GM12878 (cell line): ENCODE data around the gene SLC12A9. TPM values are rescaled to one million over a fixed set of nuclear protein-coding genes. Genes with fewer than 3 reads are reported as not detected.
"Not testable (repeated sequence)": the region's sequence is repeated elsewhere in the genome, so short reads cannot be mapped to it uniquely, and the experiment has no call there.

Source experiments
- ATAC-seq: fragments of 200-7000 bp; cut with Tn5 transposase; 3 replicates; pipeline ENCODE4 v1.9.1; 2020; ENCODE audit warnings: mild to moderate bottlenecking, moderate library complexity
- BruUV-seq: library from RNA; stranded (reverse); fragments of 400-500 nt; replicated peaks from 2 replicates; lab custom pipeline; 2021; lab: Mats Ljungman, UMichigan
- CTCF ChIA-PET: fragments of 300-600 bp; sonication (Branson Sonifier 250); formaldehyde crosslinking; extraction: SDS; loops from one replicate; lab custom pipeline; 2021; ENCODE audit warnings: inconsistent platforms; lab: Yijun Ruan, JAX
- POLR2A ChIA-PET: fragments of 350-600 bp; formaldehyde crosslinking; extraction: SDS; loops from one replicate; lab custom pipeline; 2021; ENCODE audit warnings: inconsistent platforms; lab: Charles Lee
- RAD21 ChIA-PET: fragments of 300-600 bp; sonication (Branson Sonifier 250); formaldehyde crosslinking; loops from one replicate; lab custom pipeline; 2023; ENCODE audit warnings: antibody characterized with exemption; ENCODE audit not compliant: unreplicated experiment; lab: Charles Lee
- SMC1A ChIA-PET: fragments of 300-600 bp; sonication (Branson Sonifier 250); formaldehyde crosslinking; loops from one replicate; lab custom pipeline; 2023; ENCODE audit not compliant: unreplicated experiment, uncharacterized antibody; lab: Charles Lee
- DNase-seq: peaks from one replicate; pipeline ENCODE4 v3.0.0-alpha.2; 2011; ENCODE audit warnings: low read depth, low spot score
- FAIRE-seq: peaks from 3 replicates; lab custom pipeline; 2011; peaks lifted over from hg19 to GRCh38; lab: Jason Lieb, UNC
- H2AFZ ChIP-seq: 2 replicates; pipeline ENCODE4 v1.6.0; 2011; ENCODE audit warnings: low read depth, low read length, control low read depth; ENCODE audit not compliant: control insufficient read depth
- H3K27ac ChIP-seq: 2 replicates; pipeline ENCODE4 v1.5.1; 2011; ENCODE audit warnings: control low read depth; ENCODE audit not compliant: control insufficient read depth, insufficient read depth
- H3K27me3 ChIP-seq, 2 experiments: replicated peaks in 1 of 2; 2 replicates each; pipeline versions ENCODE4 v1.6.0 to v1.6.1; 2011; ENCODE audit warnings: low read length in 1 of 2; ENCODE audit not compliant: control insufficient read depth in 2 of 2, insufficient read depth in 2 of 2
- H3K36me3 ChIP-seq, 2 experiments: 2 replicates each; pipeline ENCODE4 v1.5.1; 2011; ENCODE audit warnings: low read length in 1 of 2; ENCODE audit not compliant: control insufficient read depth in 2 of 2, insufficient read depth in 2 of 2
- H3K4me1 ChIP-seq: 2 replicates; pipeline ENCODE4 v1.6.1; 2011; ENCODE audit warnings: mild to moderate bottlenecking, low read length, moderate library complexity, mixed read lengths; ENCODE audit not compliant: control insufficient read depth, insufficient read depth
- H3K4me2 ChIP-seq: 2 replicates; pipeline ENCODE4 v1.6.0; 2011; ENCODE audit warnings: control low read depth; ENCODE audit not compliant: control insufficient read depth, insufficient read depth
- H3K4me3 ChIP-seq: fragments of 200-600 bp; sonication (generic); 2 replicates; pipeline ENCODE4 v1.5.1; 2016
- H3K79me2 ChIP-seq: 2 replicates; pipeline ENCODE4 v1.6.0; 2011; ENCODE audit warnings: low read length; ENCODE audit not compliant: control insufficient read depth, insufficient read depth
- H3K9ac ChIP-seq: 2 replicates; pipeline ENCODE4 v1.8.0; 2011; ENCODE audit warnings: low read length, control low read depth, mixed read lengths; ENCODE audit not compliant: control insufficient read depth, insufficient read depth
- H3K9me3 ChIP-seq: replicated peaks from 3 replicates; pipeline ENCODE4 v1.5.1; 2011; ENCODE audit warnings: mild to moderate bottlenecking, low read length; ENCODE audit not compliant: control insufficient read depth, insufficient read depth
- H4K20me1 ChIP-seq: 2 replicates; pipeline ENCODE4 v1.6.0; 2011; ENCODE audit not compliant: control insufficient read depth, insufficient read depth
- ETV6 ChIP-seq, 2 experiments: fragments of 450-650 bp in 1 of 2; IDR thresholded peaks in 1 of 2; conservative IDR thresholded peaks in 1 of 2; 2 replicates each; pipeline ENCODE4 v1.6.1; 2014; ENCODE audit warnings: antibody characterized with exemption in 1 of 2, borderline replicate concordance in 1 of 2, low read depth in 1 of 2, mild to moderate bottlenecking in 1 of 2, moderate library complexity in 1 of 2
- NBN ChIP-seq: fragments of 450-650 bp; IDR thresholded peaks from 2 replicates; pipeline ENCODE4 v1.6.1; 2016
- NR2C2 ChIP-seq: IDR thresholded peaks from 2 replicates; pipeline ENCODE4 v1.6.1; 2011; ENCODE audit warnings: borderline replicate concordance, low read depth; ENCODE audit not compliant: control insufficient read depth, insufficient read length
- POLR2A ChIP-seq: IDR thresholded peaks from 2 replicates; pipeline ENCODE4 v1.6.1; 2011; ENCODE audit warnings: low read depth, mild to moderate bottlenecking, low read length
- RUNX3 ChIP-seq: IDR thresholded peaks from 2 replicates; pipeline ENCODE4 v1.6.1; 2012; ENCODE audit warnings: low read length, inconsistent platforms
- SREBF1 ChIP-seq: IDR thresholded peaks from 2 replicates; pipeline ENCODE4 v1.6.1; 2012; ENCODE audit warnings: mild to moderate bottlenecking, low read length
- SREBF2 ChIP-seq: IDR thresholded peaks from 2 replicates; pipeline ENCODE4 v1.6.1; 2012; ENCODE audit warnings: mild to moderate bottlenecking, low read length
- TARDBP ChIP-seq: IDR thresholded peaks from 2 replicates; pipeline ENCODE4 v1.6.1; 2016; ENCODE audit warnings: borderline replicate concordance
- ZNF274 ChIP-seq: IDR thresholded peaks from one replicate; pipeline ENCODE4 v1.8.0; 2011; ENCODE audit not compliant: insufficient read length, insufficient read depth
- WGBS: methylation state at CpG from one replicate; pipeline ENCODE4 v1.1.6; 2016; ENCODE audit warnings: low lambda C conversion rate; ENCODE audit not compliant: insufficient replicate concordance, insufficient coverage; ENCODE audit errors: missing lambda C conversion rate; 5-methylcytosine and 5-hydroxymethylcytosine counted together
- in situ Hi-C: fragments of 300-500 bp; cut with MboI; formaldehyde crosslinking; loops from 9 replicates; pipeline ENCODE4 v1.14.3; 2018; ENCODE audit warnings: mixed read lengths
- intact Hi-C: fragments of 100-400 bp; cut with micrococcal nuclease; formaldehyde crosslinking; loops from one replicate; pipeline ENCODE4 v1.14.2; 2022; ENCODE audit not compliant: unreplicated experiment
- polyA plus RNA-seq, 11 experiments: library from polyadenylated mRNA; depleted of rRNA in 4 of 11; unstranded in 6 of 11; stranded (reverse) in 5 of 11; fragments of >200 nt; fragmentation: Nextera tagmentation in 4 of 11; fragmentation: Illumina TruSeq in 1 of 11; extraction: Ambion mirVana in 4 of 11; extraction: Trizol in 1 of 11; gene quantifications; 1 replicate in 1 of 11; 2 replicates in 10 of 11; pipeline versions ENCODE4 v1.2.1 to v1.2.3, GENCODE V29; 2011 to 2016; ENCODE audit warnings: inconsistent platforms in 2 of 11, missing spikeins in 2 of 11, low read depth in 1 of 11
- total RNA-seq, 4 experiments: library from RNA; depleted of rRNA in 3 of 4; stranded (reverse); fragments of >200 nt in 3 of 4; fragmentation: Illumina TruSeq in 1 of 4; extraction: Trizol in 1 of 4; gene quantifications; 2 replicates each; pipeline versions ENCODE4 v1.2.1 to v1.2.3, GENCODE V29; 2013 to 2021
- TF ChIP-seq, protein P1 (sequence below): fragments of 450-650 bp; IDR thresholded peaks from 2 replicates; pipeline ENCODE4 v1.6.1; 2017; ENCODE audit warnings: mild to moderate bottlenecking, moderate library complexity
- TF ChIP-seq, protein P2 (sequence below): fragments of 150-350 bp; IDR thresholded peaks from 2 replicates; pipeline ENCODE4 v1.6.1; 2016; ENCODE audit warnings: low read depth, low read length

SLC12A9 gene
- total and polyA plus RNA-seq, 10 of the 15 experiments (the other 5 are each of a cell fraction or from before 2014, with no cell fraction given) = 0.24 to 18.5 (median 9.4) TPM

DNA sequence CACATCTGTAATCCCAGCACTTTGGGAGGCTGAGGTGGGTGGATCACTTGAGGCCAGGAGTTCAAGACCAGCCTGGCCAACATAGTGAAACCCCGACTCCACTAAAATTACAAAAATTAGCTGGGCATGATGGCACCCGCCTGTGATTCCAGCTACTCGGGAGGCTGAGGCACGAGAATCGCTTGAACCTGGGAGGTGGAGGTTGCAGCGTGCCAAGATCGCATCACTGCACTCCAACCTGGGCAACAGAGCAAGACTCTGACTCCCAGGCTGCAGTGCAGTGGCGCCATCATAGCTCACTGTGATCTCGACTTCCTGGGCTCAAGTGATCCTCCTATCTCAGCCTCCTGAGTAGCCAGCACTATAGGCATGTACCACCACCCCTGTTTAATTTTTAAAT, 2.4 kb downstream of the SLC12A9 start:
- 87% methylated on average over 9 of the region's 9 CpGs for WGBS
- SMC1A ChIA-PET, H3K9me3 ChIP-seq, FAIRE-seq, H3K27me3 ChIP-seq, H3K27ac ChIP-seq, H4K20me1 ChIP-seq, H3K4me1 ChIP-seq, BruUV-seq, RAD21 ChIA-PET, H3K79me2 ChIP-seq, H3K36me3 ChIP-seq, intact Hi-C loops, ATAC-seq, H3K4me2 ChIP-seq, DNase-seq, H3K9ac ChIP-seq, H2AFZ ChIP-seq, H3K4me3 ChIP-seq: not testable (repeated sequence)
- in situ Hi-C loops = loop anchor here (10.0 kb wide), 2 partner anchors 150 to 380 kb away; partner anchors contain the start of genes POP7 and TSC22D4
- ChIA-PET CTCF (interaction anchor here (7.7 kb wide), 1 partner anchor 53 kb away, joined by 238 read pairs; no protein-coding TSS in a partner anchor), POLR2A (interaction anchor here (1.7 kb wide), 1 partner anchor 20 kb away, joined by 8 read pairs; the partner anchor contains the start of gene SRRT)

DNA sequence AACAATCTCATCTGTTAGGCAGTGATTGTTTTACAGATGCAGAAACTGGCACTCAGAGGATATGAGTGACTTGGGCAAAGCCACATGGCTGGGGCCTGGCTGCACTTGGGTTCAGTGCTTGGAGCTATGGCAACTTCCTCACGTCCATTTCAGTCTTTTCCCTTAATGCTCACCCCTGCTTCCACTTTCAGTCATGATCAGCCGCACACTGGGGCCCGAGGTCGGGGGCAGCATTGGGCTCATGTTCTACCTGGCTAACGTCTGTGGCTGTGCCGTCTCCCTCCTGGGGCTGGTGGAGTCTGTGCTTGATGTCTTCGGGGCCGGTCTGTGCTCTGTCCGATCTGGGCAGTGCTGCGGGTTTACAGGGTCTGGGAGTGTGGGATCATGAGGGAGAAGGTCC, 3.0 kb downstream of the SLC12A9 start:
- ChIA-PET RAD21 (no interaction called here), SMC1A (no interaction called here), CTCF (no interaction called here), POLR2A (interaction anchor here (1.0 kb wide), 1 partner anchor 20 kb away, joined by 4 read pairs; the partner anchor contains the start of gene SRRT)
- Histone ChIP-seq H3K79me2 (peaks cover 10% of the 10 kb centered on the region), H2AFZ (no peak overlapping the region), H3K36me3 (peaks cover 2 to 5% of the 10 kb centered on the region in 2 experiments; a peak in 2 of 4 replicates), H3K9ac (no peak overlapping the region), H4K20me1 (no peaks in the 10 kb centered on the region), H3K9me3 (no peaks in the 10 kb centered on the region), H3K27ac (no peak overlapping the region), H3K4me2 (no peak overlapping the region), H3K4me3 (no peak overlapping the region), H3K27me3 (no peaks in the 10 kb centered on the region), H3K4me1 (peaks cover 2% of the 10 kb centered on the region)
- no TSS peak for BruUV-seq
- 51% methylated on average over 10 of the region's 10 CpGs for WGBS
- no peak for FAIRE-seq
- ATAC-seq = no peak
- in situ Hi-C loops = loop anchor here (10.0 kb wide), 2 partner anchors 151 to 381 kb away; partner anchors contain the start of genes POP7 and TSC22D4
- no peak for DNase-seq
- intact Hi-C loops = no loop called here
- TF ChIP-seq NR2C2 = no peak
- no peak for TF ChIP-seq SREBF1
- no peak for TF ChIP-seq NBN
- TF ChIP-seq POLR2A = no peak
- TF ChIP-seq, protein P1, sequence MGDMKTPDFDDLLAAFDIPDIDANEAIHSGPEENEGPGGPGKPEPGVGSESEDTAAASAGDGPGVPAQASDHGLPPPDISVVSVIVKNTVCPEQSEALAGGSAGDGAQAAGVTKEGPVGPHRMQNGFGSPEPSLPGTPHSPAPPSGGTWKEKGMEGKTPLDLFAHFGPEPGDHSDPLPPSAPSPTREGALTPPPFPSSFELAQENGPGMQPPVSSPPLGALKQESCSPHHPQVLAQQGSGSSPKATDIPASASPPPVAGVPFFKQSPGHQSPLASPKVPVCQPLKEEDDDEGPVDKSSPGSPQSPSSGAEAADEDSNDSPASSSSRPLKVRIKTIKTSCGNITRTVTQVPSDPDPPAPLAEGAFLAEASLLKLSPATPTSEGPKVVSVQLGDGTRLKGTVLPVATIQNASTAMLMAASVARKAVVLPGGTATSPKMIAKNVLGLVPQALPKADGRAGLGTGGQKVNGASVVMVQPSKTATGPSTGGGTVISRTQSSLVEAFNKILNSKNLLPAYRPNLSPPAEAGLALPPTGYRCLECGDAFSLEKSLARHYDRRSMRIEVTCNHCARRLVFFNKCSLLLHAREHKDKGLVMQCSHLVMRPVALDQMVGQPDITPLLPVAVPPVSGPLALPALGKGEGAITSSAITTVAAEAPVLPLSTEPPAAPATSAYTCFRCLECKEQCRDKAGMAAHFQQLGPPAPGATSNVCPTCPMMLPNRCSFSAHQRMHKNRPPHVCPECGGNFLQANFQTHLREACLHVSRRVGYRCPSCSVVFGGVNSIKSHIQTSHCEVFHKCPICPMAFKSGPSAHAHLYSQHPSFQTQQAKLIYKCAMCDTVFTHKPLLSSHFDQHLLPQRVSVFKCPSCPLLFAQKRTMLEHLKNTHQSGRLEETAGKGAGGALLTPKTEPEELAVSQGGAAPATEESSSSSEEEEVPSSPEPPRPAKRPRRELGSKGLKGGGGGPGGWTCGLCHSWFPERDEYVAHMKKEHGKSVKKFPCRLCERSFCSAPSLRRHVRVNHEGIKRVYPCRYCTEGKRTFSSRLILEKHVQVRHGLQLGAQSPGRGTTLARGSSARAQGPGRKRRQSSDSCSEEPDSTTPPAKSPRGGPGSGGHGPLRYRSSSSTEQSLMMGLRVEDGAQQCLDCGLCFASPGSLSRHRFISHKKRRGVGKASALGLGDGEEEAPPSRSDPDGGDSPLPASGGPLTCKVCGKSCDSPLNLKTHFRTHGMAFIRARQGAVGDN = no peak
- TF ChIP-seq ETV6 (conservative IDR thresholded peaks at IDR 0.05 in 1 of 2, IDR thresholded peaks at IDR 0.05 in 1 of 2; ENCODE audit: borderline replicate concordance in 1 of 2, low read depth in 1 of 2) = no peak
- TF ChIP-seq RUNX3 = no peak
- TF ChIP-seq TARDBP = no peak
- TF ChIP-seq SREBF2 = no peak
- TF ChIP-seq, protein P2, sequence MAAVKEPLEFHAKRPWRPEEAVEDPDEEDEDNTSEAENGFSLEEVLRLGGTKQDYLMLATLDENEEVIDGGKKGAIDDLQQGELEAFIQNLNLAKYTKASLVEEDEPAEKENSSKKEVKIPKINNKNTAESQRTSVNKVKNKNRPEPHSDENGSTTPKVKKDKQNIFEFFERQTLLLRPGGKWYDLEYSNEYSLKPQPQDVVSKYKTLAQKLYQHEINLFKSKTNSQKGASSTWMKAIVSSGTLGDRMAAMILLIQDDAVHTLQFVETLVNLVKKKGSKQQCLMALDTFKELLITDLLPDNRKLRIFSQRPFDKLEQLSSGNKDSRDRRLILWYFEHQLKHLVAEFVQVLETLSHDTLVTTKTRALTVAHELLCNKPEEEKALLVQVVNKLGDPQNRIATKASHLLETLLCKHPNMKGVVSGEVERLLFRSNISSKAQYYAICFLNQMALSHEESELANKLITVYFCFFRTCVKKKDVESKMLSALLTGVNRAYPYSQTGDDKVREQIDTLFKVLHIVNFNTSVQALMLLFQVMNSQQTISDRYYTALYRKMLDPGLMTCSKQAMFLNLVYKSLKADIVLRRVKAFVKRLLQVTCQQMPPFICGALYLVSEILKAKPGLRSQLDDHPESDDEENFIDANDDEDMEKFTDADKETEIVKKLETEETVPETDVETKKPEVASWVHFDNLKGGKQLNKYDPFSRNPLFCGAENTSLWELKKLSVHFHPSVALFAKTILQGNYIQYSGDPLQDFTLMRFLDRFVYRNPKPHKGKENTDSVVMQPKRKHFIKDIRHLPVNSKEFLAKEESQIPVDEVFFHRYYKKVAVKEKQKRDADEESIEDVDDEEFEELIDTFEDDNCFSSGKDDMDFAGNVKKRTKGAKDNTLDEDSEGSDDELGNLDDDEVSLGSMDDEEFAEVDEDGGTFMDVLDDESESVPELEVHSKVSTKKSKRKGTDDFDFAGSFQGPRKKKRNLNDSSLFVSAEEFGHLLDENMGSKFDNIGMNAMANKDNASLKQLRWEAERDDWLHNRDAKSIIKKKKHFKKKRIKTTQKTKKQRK = no peak
- TF ChIP-seq ZNF274 = no peak
